Activated CD4-positive, alpha-beta T cell treated with anti-CD3 and anti-CD28 coated beads, Interleukin-2, amount 10 ng/mL, durations not matched to agents 24 days and 14 days (primary cell): Measurements from ENCODE around the gene RPS28. TPM values are rescaled to one million over a fixed set of nuclear protein-coding genes. Genes with fewer than 3 reads are reported as not detected.
"Not testable (repeated sequence)": the region's sequence is repeated elsewhere in the genome, so short reads cannot be mapped to it uniquely, and the experiment has no call there.

ENCODE experiments used
- DNase-seq: peaks from one replicate; pipeline ENCODE4 v3.0.0; 2022
- H3K27ac Mint-ChIP-seq: one replicate; pipeline ENCODE4 v1.8.0; 2022; ENCODE audit warnings: mild to moderate bottlenecking, mixed read lengths
- H3K27me3 Mint-ChIP-seq: one replicate; pipeline ENCODE4 v1.8.0; 2022; ENCODE audit warnings: mixed read lengths
- H3K36me3 Mint-ChIP-seq: one replicate; pipeline ENCODE4 v1.8.0; 2022; ENCODE audit warnings: low read depth, mild to moderate bottlenecking, mixed read lengths
- H3K4me1 Mint-ChIP-seq: one replicate; pipeline ENCODE4 v1.8.0; 2021; ENCODE audit warnings: mixed read lengths
- H3K4me3 Mint-ChIP-seq: one replicate; pipeline ENCODE4 v1.8.0; 2022; ENCODE audit warnings: mild to moderate bottlenecking, moderate library complexity, mixed read lengths
- H3K9me3 Mint-ChIP-seq: one replicate; pipeline ENCODE4 v1.8.0; 2021; ENCODE audit warnings: mixed read lengths
- intact Hi-C: fragments of 100-400 bp; cut with micrococcal nuclease; formaldehyde crosslinking; loops from one replicate; pipeline ENCODE4 v1.15.1; 2023
- total RNA-seq: library from RNA; stranded (reverse); gene quantifications from 2 replicates; pipeline ENCODE4 v1.2.3, GENCODE V29; 2022

The RPS28 gene
- total RNA-seq, 1 donor from 2014 or later: 2,121 TPM

DNA sequence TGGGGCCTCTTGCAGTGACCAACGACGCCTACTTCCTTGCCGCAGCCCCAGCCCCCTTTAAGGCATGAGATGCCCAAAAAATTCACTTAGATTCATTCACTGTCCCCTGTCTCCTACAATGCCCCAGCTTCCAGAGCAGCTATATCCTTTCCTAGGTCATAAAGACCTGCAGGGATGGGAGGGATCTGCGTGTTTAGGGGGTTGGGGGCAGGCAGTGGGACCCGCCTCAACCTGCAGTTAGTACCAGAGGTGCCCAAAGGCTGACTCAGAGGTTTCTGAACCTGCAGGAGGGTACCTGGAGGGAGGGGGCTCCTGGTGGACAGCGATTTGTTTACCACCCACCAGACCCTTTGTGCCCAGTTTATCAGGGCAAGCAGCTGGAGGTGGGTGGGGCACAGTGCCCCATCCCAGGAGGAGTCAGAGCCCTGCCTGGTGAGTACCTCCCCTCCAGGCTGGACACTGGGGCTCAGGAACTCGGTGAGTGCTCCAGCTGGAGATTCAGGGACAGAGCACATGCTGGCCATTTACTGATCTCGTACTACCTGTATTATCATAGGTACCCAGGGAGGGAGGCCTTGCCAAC, 10.1 kb downstream of the RPS28 start:
- H3K27ac Mint-ChIP-seq: no peak overlapping the region
- H3K36me3 Mint-ChIP-seq: no peaks in the 10 kb centered on the region
- intact Hi-C loops: no loop called here
- no peak overlapping the region for H3K4me3 Mint-ChIP-seq
- H3K4me1 Mint-ChIP-seq: peaks cover 3% of the 10 kb centered on the region
- no peak for DNase-seq
- no peaks in the 10 kb centered on the region for H3K9me3 Mint-ChIP-seq
- peaks cover 30% of the 10 kb centered on the region for H3K27me3 Mint-ChIP-seq

DNA sequence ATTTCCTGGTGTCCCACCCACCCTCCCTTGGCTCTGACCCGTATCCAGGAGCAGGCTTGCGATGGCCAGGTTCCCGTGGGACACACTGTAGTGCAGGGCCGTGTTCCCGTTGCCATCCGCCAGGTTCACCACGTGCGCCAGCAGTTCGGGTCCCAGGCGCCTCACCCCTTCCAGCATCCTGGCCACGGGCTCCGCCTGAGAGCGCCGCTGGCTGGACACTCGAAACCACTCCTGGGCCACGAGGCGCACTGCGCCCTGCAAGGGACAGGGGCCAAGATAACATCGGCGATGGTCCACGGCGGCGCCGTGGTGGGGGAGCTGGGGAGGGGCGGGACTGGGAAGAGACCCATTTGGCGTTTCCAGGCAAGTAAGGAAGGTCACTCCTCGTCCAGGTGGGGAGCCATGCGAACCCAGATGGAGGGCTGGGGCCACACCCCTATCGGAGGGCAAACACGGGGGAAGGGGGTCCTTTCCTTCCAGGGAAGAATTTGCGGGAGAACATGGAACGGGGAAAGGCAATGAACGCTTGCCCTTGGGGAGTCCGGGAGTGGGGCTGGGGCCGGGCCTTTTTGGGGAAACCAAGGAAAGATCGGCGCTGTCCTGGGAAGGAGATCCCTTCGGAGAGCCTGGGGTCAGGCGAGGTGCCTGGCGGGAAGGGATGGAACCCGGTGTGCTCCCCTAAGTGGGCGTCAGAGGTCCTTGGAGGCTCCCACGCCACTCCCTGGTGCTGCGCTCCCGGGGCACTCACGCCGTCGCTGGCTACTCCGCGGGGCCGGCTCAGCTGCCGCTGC, 11.9 kb downstream of the RPS28 start:
- Mint-ChIP-seq H3K27ac (no peak overlapping the region), H3K4me1 (peaks cover 5% of the 10 kb centered on the region), H3K36me3 (no peaks in the 10 kb centered on the region), H3K4me3 (peak overlapping the region; percentile 21), H3K27me3 (peaks cover 35% of the 10 kb centered on the region), H3K9me3 (no peaks in the 10 kb centered on the region)
- intact Hi-C loops: no loop called here
- DNase-seq: no peak

DNA sequence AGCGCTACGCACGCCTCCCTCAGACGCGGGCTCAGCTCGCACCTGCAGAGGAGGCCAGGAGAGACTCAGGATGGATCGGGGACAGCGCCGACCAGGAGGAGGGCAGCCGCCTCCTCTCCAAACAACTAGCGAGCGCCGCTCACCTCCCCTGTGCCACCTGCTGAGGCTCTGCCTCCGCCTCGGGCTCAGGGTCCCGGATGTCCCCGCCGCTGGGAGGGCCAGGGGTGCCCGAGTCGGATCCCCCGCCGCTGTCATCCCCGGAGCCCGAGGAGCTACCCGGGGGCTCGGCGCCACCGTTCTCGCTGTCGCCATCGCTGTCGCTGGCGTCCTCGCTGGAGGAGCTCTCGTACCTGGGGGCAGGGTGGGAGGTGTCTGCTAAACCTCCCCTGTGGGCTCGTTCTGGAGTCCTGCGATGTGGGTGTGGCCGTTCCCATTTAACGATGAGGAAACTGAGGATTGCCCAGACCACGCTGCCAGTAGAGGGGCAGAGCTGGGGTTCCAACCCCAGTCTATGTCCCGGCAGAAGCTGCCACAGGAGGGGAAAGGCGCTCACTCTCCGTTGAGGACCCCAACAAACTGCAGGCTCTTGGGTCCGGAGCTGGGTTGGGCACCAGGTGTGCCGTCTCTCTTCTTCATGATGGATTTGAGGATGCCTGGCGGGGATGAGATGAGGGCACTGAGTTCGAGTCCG, 12.6 kb downstream of the RPS28 start:
- no peak for DNase-seq
- Mint-ChIP-seq H3K27ac (no peak overlapping the region), H3K27me3 (peaks cover 34% of the 10 kb centered on the region), H3K36me3 (no peaks in the 10 kb centered on the region), H3K9me3 (no peaks in the 10 kb centered on the region), H3K4me1 (peaks cover 5% of the 10 kb centered on the region), H3K4me3 (no peak overlapping the region)
- intact Hi-C loops: no loop called here

DNA sequence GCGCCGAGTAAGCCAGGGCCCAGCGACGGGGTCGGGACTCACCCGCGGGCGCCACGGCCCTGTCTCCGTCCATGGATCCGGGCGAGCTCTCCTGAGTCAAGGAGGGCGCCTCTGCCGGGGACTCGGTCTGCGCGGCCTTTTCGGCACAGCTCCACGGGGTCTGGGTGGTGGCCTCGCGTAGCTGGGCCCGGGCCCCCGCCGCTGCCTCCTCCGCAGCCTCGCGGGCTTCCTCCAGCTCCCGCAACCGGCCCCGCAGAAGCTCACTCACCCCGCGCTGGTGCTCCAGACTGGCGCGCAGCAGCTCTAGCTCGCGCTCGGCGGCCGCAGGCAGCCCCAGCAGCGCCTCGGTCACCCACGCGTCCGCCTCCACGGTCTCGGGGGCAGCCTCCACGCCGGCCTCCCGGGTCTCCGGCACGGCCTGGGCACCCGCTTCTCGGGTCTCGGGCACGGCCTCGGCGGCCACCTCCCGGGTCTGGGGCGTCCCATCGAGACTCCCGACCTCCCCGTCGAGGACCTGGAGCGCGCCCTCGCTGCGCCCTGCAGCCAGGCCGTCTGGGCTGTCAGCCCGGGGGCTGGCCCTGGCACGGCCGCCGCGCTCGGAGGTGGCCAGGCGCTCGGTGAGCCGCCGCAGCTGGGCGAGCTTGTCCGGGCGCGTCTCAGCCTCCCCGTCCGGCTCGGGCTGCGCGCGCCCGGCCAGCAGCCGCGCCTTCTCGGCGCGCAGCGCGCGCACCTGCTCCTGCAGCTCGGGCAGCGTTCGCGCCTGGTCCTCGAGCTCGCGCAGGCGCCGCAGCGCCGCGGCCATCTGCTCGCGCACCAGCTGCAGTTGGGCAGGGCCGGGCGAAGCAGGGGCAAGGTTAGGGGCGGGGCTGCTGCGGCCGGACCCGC, 13.4 kb downstream of the RPS28 start:
- no peak overlapping the region for H3K4me3 Mint-ChIP-seq
- H3K27ac Mint-ChIP-seq: no peak overlapping the region
- DNase-seq: peak; percentile 83
- H3K36me3 Mint-ChIP-seq: no peaks in the 10 kb centered on the region
- H3K4me1 Mint-ChIP-seq: peaks cover 5% of the 10 kb centered on the region
- intact Hi-C loops: no loop called here
- H3K9me3 Mint-ChIP-seq: no peaks in the 10 kb centered on the region
- H3K27me3 Mint-ChIP-seq: peaks cover 37% of the 10 kb centered on the region

DNA sequence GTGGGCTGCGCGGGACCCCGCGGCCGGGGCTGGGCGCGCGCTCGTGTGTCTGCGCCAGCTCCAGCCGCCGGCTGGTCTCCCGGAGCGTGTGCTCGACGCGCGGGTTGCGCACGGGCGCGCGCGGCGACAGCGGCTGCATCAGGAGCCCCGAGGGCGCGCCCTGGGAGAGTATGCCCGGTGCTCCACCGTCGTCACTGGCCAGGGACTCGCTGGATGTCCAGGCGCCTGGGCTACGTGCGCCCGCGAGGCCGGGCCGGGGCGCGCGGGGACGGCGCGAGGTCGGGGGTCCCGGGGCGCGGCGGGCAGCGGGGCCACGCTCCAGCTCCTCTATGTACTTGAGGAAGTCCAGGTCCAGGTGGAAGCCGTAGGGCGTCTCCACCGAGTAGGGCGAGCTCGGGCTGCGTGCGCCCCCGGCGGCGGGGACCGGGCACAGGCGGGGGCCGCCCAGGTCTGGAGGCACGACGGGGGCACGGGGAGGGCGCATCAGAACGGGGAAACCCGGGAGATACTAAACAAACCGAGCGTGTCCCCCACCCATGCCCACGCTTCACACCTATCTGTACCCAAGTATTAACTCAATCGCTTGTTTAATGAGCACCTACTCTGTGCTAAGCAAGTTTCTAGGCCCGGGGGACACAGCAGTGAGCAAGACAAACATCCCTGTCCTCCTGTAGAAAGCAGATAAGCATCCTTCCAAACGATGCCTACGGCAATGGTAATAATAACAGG, 14.2 kb downstream of the RPS28 start:
- no peaks in the 10 kb centered on the region for H3K9me3 Mint-ChIP-seq

DNA sequence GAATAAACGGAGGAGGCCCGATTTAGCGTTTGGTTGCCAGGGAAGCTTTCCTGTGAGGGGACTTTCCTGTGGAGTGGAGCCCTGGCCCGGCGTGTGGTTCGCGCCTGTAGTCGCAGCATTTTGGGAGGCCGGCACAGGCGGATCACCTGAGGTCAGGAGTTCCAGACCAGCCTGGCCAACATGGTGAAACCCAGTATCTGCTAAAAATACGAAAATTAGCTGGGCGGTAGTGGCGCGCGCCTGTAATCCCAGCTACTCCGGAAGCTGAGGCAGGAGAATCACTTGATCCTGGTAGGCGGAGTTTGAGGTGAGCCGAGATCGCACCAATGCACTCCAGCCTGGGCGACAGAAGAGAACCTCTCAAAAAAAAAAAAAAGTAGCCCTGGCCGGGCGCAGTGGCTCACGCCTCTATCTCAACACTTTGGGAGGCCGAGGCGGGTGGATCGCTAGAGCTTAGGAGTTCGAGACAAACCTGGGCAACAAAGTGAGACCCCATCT, 14.8 kb downstream of the RPS28 start:
- no peak for DNase-seq
- intact Hi-C loops: no loop called here

More for the DNA sequence above, 14.2 kb downstream of the RPS28 start:
- Mint-ChIP-seq H3K36me3 (no peaks in the 10 kb centered on the region), H3K27ac (no peak overlapping the region), H3K27me3 (peaks cover 43% of the 10 kb centered on the region), H3K4me3 (peak overlapping the region; percentile 53), H3K4me1 (peaks cover 7% of the 10 kb centered on the region)
- intact Hi-C loops: no loop called here
- DNase-seq: peak; percentile 77

DNA sequence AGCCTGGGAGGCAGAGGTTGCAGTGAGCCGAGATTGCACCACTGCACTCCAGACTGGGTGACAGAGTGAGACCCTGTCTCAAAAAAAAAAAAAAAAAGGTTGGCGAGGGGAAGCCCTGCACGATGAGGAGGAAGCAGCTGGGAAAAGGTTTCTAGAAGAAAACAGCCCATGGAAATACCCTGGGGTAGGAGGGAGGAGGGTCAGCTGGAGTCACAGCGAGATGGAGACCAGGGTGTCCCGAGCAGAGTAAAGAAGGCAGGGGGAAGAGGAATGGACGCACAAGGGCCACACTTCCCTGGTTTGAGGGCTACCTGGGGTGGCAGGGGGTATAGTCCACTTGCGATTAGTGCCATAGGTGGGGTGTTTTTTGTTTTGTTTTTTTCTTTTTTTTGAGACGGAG, 15.4 kb downstream of the RPS28 start:
- no peak overlapping the region for H3K4me3 Mint-ChIP-seq
- intact Hi-C loops: no loop called here
- H3K27me3 Mint-ChIP-seq: peaks cover 47% of the 10 kb centered on the region
- no peaks in the 10 kb centered on the region for H3K9me3 Mint-ChIP-seq
- no peak for DNase-seq
- H3K27ac Mint-ChIP-seq: no peak overlapping the region
- peaks cover 8% of the 10 kb centered on the region for H3K4me1 Mint-ChIP-seq
- no peaks in the 10 kb centered on the region for H3K36me3 Mint-ChIP-seq

More for the DNA sequence above, 14.8 kb downstream of the RPS28 start:
- Mint-ChIP-seq H3K4me3 (peak overlapping the region; percentile 53), H3K9me3 (no peaks in the 10 kb centered on the region), H3K4me1 (peaks cover 7% of the 10 kb centered on the region), H3K27ac (no peak overlapping the region), H3K36me3 (no peaks in the 10 kb centered on the region), H3K27me3 (peaks cover 47% of the 10 kb centered on the region)

DNA sequence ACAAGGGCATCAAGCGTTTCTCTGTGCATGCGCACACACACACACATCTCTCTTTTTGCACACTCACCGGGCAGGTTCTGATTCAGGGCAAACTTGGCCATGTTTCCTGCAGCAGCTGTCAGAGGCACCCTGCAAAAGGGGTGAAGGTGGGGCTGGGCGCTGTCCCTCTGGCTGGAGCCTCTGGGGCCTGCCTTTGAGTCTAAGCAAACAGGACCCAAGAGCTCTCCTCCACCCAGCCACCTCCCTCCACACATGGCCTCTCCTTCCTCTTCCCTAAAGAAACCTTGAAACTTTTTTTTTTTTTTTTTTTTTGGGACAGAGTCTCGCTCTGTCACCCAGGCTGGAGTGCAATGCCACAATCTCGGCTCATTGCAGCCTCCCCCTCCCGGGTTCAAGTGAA, 16.4 kb downstream of the RPS28 start:
- Mint-ChIP-seq H3K27ac (no peak overlapping the region), H3K9me3 (no peaks in the 10 kb centered on the region), H3K4me1 (peaks cover 10% of the 10 kb centered on the region), H3K27me3 (peaks cover 48% of the 10 kb centered on the region), H3K4me3 (no peak overlapping the region), H3K36me3 (no peaks in the 10 kb centered on the region)
- DNase-seq: no peak
- intact Hi-C loops: no loop called here

DNA sequence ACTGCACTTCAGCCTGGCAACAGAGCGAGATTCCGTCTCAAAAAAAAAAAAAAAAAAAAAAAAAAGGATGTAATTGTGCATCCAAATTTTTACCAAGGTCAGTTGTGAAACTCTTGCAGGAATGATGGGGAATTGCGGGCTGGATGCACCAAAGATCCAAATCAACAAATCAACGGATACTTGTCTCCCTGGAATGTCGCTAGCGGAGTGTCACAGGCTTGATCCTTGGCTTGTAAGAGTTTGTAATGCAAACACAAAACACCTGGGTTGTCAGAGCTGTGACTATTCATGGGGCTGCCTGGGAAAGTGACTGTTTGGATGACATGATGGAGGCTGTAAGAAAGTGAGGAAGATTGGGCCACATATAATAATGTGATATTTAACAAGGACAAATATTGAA, 17.5 kb downstream of the RPS28 start:
- DNase-seq: no peak
- Mint-ChIP-seq H3K27ac (no peak overlapping the region), H3K36me3 (no peaks in the 10 kb centered on the region), H3K4me3 (no peak overlapping the region), H3K4me1 (peaks cover 14% of the 10 kb centered on the region), H3K27me3 (peaks cover 48% of the 10 kb centered on the region), H3K9me3 (no peaks in the 10 kb centered on the region)
- intact Hi-C loops: no loop called here

DNA sequence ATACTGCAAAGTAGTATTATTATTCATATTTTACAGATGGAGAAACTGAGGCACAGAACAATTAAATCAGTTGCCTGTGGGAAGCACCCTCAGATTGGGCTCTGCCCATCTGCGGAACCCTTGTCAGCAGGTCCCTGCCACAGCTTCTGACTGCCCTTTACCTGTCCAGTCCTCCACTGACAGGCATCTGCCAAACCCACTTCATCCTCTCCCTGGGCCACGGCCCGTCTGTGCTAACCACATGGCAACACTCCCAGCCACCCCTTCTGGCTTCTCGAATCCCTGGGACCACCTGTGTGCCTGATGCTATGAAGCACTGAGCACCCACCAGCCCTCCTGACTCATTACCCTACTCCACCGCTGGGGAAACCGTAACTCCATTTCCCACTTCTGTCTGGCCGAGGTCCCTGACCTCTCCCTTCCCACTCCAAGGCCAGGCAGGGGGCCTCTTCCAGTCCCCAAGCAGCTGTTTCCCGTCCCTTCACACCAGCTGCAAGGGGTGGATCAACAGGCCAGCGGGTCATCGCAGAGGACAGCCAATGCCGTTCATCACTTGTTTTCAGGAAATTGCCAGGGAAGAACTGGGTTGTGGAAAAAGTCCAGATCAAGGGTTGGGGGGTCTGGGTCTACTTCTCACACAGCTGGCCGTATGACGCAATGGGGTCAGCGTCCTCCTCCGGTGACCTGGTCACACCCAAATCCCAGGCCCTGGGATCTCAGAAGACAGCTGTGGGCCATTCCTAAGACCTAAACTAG, 19.2 kb downstream of the RPS28 start:
- DNase-seq: no peak
- H3K4me3 Mint-ChIP-seq: no peak overlapping the region
- peaks cover 14% of the 10 kb centered on the region for H3K4me1 Mint-ChIP-seq
- H3K36me3 Mint-ChIP-seq: no peaks in the 10 kb centered on the region
- no peak overlapping the region for H3K27ac Mint-ChIP-seq
- no peaks in the 10 kb centered on the region for H3K9me3 Mint-ChIP-seq
- intact Hi-C loops: no loop called here
- H3K27me3 Mint-ChIP-seq: peaks cover 47% of the 10 kb centered on the region

DNA sequence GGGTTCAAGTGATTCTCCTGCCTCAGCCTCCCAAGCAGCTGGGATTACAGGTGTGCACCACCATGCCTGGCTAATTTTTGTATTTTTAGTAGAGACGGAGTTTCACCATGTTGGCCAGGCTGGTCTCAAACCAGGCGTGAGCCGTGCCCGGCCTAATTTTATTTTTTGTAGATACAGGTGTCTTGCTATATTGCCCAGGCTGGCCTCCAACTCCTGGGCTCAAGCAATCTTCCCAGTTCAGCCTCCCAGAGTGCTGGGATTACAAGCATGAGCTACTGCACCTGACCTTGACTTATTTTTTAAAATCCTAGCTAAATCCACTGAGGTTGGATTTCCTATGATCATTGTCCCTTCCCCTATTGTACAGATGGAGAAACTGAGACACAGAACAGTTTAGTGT, 20.2 kb downstream of the RPS28 start:
- H3K4me3 Mint-ChIP-seq, intact Hi-C loops, H3K27ac Mint-ChIP-seq, H3K36me3 Mint-ChIP-seq, H3K9me3 Mint-ChIP-seq, DNase-seq: not testable (repeated sequence)
- peaks cover 11% of the 10 kb centered on the region for H3K4me1 Mint-ChIP-seq
- H3K27me3 Mint-ChIP-seq: peaks cover 39% of the 10 kb centered on the region

DNA sequence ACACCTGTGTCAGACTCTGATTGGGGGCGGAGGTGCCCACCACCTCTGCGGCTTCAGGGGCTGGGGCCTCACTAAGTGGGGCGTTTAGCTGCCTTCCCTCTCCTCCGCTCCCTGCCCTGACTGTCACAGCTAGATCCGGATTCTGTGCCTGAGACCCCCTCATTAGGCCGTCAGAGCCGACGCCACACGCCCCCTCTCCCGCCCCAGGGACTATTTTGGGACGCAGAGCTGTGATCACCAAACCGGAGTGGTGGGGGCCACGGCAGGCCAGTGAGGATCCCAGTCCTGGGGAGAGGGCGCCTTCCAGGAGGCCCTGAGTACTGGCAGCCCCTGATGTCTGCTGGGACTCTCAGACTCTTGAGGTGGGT, 21.0 kb downstream of the RPS28 start:
- Mint-ChIP-seq H3K27ac (no peak overlapping the region), H3K4me1 (peaks cover 9% of the 10 kb centered on the region), H3K4me3 (no peak overlapping the region), H3K27me3 (peaks cover 35% of the 10 kb centered on the region), H3K36me3 (no peaks in the 10 kb centered on the region), H3K9me3 (no peaks in the 10 kb centered on the region)
- DNase-seq: no peak
- intact Hi-C loops: no loop called here
